ENCODE results near the gene LBHD1. TPM values are rescaled to one million over a fixed set of nuclear protein-coding genes. Genes with fewer than 3 reads are reported as not detected.
"Not testable (repeated sequence)": the region's sequence is repeated elsewhere in the genome, so short reads cannot be mapped to it uniquely, and the experiment has no call there.

The LBHD1 gene
- total RNA-seq, 1 donor = 7.6 TPM

GRCh38 chr11:62652161-62653006 lies 19.7 kb downstream of the LBHD1 start:
- peak overlapping the region; percentile 99 for H2AFZ ChIP-seq (ENCODE audit: low read length)
- TF ChIP-seq CTCF (IDR thresholded peaks at IDR 0.05; ENCODE audit: extremely low read depth, low read depth, low read length) = no peak
- no peaks in the 10 kb centered on the region for H3K9me3 ChIP-seq (ENCODE audit: low read depth, low read length)
- H3K36me3 ChIP-seq (ENCODE audit: insufficient read depth, low read length) = peaks cover 19% of the 10 kb centered on the region
- peak; percentile 41 for DNase-seq (ENCODE audit: insufficient read length, low spot score, missing footprints)
- H3K27ac ChIP-seq (ENCODE audit: low read depth, low read length) = peak overlapping the region; percentile 88
- peaks cover 33% of the 10 kb centered on the region for H3K79me2 ChIP-seq (ENCODE audit: insufficient read depth, low read length)
- H4K20me1 ChIP-seq (ENCODE audit: insufficient read depth, low read length) = peaks cover 4% of the 10 kb centered on the region
- peak overlapping the region; percentile 94 for H3K4me2 ChIP-seq (ENCODE audit: insufficient read depth, low read length)
- peak overlapping the region; percentile 96 for H3K4me3 ChIP-seq (ENCODE audit: insufficient read depth, low read length)
- H3K4me1 ChIP-seq (ENCODE audit: insufficient read depth, low read length) = peaks cover 13% of the 10 kb centered on the region
- no peaks in the 10 kb centered on the region for H3K27me3 ChIP-seq (ENCODE audit: insufficient read depth, low read length)

- DNase-seq (ENCODE audit: insufficient read length, low spot score, missing footprints); H3K9me3 ChIP-seq (ENCODE audit: low read depth, low read length); H3K4me2 ChIP-seq (ENCODE audit: insufficient read depth, low read length); H3K27me3 ChIP-seq (ENCODE audit: insufficient read depth, low read length); H3K27ac ChIP-seq (ENCODE audit: low read depth, low read length); H2AFZ ChIP-seq (ENCODE audit: low read length); H3K4me3 ChIP-seq (ENCODE audit: insufficient read depth, low read length): not testable (repeated sequence)
- Histone ChIP-seq H4K20me1 (ENCODE audit: insufficient read depth, low read length) (peaks cover 19% of the 10 kb centered on the region), H3K79me2 (ENCODE audit: insufficient read depth, low read length) (peaks cover 45% of the 10 kb centered on the region), H3K4me1 (ENCODE audit: insufficient read depth, low read length) (peaks cover 20% of the 10 kb centered on the region), H3K36me3 (ENCODE audit: insufficient read depth, low read length) (peaks cover 19% of the 10 kb centered on the region)
Observed at GRCh38 chr11:62650283-62650682, 21.8 kb downstream of the LBHD1 start.

- no peak for TF ChIP-seq CTCF (IDR thresholded peaks at IDR 0.05; ENCODE audit: extremely low read depth, low read depth, low read length)
Observed at GRCh38 chr11:62649486-62649885, 22.6 kb downstream of the LBHD1 start.

GRCh38 chr11:62648967-62649364 lies 23.1 kb downstream of the LBHD1 start:
- H3K4me3 ChIP-seq (ENCODE audit: insufficient read depth, low read length) = no peak overlapping the region
- H3K27me3 ChIP-seq (ENCODE audit: insufficient read depth, low read length) = no peaks in the 10 kb centered on the region
- peaks cover 26% of the 10 kb centered on the region for H3K36me3 ChIP-seq (ENCODE audit: insufficient read depth, low read length)
- H3K9me3 ChIP-seq (ENCODE audit: low read depth, low read length) = no peaks in the 10 kb centered on the region
- no peak for DNase-seq (ENCODE audit: insufficient read length, low spot score, missing footprints)
- TF ChIP-seq CTCF (IDR thresholded peaks at IDR 0.05; ENCODE audit: extremely low read depth, low read depth, low read length) = no peak
- peaks cover 23% of the 10 kb centered on the region for H3K4me1 ChIP-seq (ENCODE audit: insufficient read depth, low read length)
- H4K20me1 ChIP-seq (ENCODE audit: insufficient read depth, low read length) = peaks cover 21% of the 10 kb centered on the region
- no peak overlapping the region for H3K27ac ChIP-seq (ENCODE audit: low read depth, low read length)
- H3K4me2 ChIP-seq (ENCODE audit: insufficient read depth, low read length) = no peak overlapping the region
- no peak overlapping the region for H2AFZ ChIP-seq (ENCODE audit: low read length)
- H3K79me2 ChIP-seq (ENCODE audit: insufficient read depth, low read length) = peaks cover 57% of the 10 kb centered on the region

More at GRCh38 chr11:62649486-62649885, 22.6 kb downstream of the LBHD1 start:
- DNase-seq (ENCODE audit: insufficient read length, low spot score, missing footprints) = no peak
- H3K4me2 ChIP-seq (ENCODE audit: insufficient read depth, low read length) = no peak overlapping the region
- no peak overlapping the region for H3K4me3 ChIP-seq (ENCODE audit: insufficient read depth, low read length)
- H4K20me1 ChIP-seq (ENCODE audit: insufficient read depth, low read length) = peaks cover 21% of the 10 kb centered on the region
- no peak overlapping the region for H3K27ac ChIP-seq (ENCODE audit: low read depth, low read length)
- H3K36me3 ChIP-seq (ENCODE audit: insufficient read depth, low read length) = peaks cover 20% of the 10 kb centered on the region
- peaks cover 23% of the 10 kb centered on the region for H3K4me1 ChIP-seq (ENCODE audit: insufficient read depth, low read length)
- H3K9me3 ChIP-seq (ENCODE audit: low read depth, low read length) = no peaks in the 10 kb centered on the region
- no peak overlapping the region for H2AFZ ChIP-seq (ENCODE audit: low read length)
- H3K27me3 ChIP-seq (ENCODE audit: insufficient read depth, low read length) = no peaks in the 10 kb centered on the region
- H3K79me2 ChIP-seq (ENCODE audit: insufficient read depth, low read length) = peaks cover 52% of the 10 kb centered on the region

Measured in osteoblast (primary cell).